ENCODE measurements around the gene CACNB4. TPM values are rescaled to one million over a fixed set of nuclear protein-coding genes. Genes with fewer than 3 reads are reported as not detected.

CACNB4 gene
- total and polyA plus RNA-seq, 2 of the 4 experiments (the other 2 are of a cell fraction), result 0.12 to 0.36 TPM

DNA sequence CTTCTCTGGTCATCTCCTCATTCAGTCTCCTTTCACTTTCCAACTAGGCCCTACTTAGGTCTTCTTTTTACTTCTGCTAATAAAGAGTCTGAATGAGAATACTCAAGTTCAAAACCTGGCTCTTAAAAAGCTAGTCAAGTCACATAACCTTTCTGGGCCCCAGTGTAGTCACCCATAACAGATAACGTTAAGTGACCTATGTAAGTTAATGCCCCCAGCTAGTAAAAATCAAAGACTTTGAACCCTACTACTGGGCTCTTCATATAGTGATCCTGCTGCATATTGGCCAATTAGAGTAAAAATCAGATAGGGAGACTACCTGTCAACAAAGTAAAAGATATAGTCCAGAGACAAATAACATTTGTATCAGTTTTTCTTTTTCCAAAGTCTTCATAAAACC lies 288.4 kb downstream of the CACNB4 start:
- dilution Hi-C loops (cut with HindIII; ENCODE audit: low sequenced_read_pairs, unreplicated experiment) (no loop called here), intact Hi-C loops (cut with micrococcal nuclease) (no loop called here), in situ Hi-C loops (cut with MboI; ENCODE audit: low sequenced_read_pairs) (no loop called here)
- no peaks in the 10 kb centered on the region for H3K9me1 ChIP-seq (ENCODE audit: insufficient read depth, low read length)
- no peak overlapping the region for H4K5ac ChIP-seq (ENCODE audit: low read depth, low read length)
- H3K27me3 ChIP-seq (ENCODE audit: control insufficient read depth, insufficient read depth, low read length), result no peaks in the 10 kb centered on the region
- H3K79me1 ChIP-seq (ENCODE audit: low read depth in 1 of 2, low read length in 2 of 2), result peaks cover 7 to 12% of the 10 kb centered on the region in 2 experiments
- H2AK5ac ChIP-seq (ENCODE audit: low read depth, low read length), result no peak overlapping the region
- no peak overlapping the region for H3K27ac ChIP-seq (ENCODE audit: insufficient read depth, low read length)
- ChIA-PET POLR2A (ENCODE audit: unreplicated experiment) (interaction anchor here (0.7 kb wide), 1 partner anchor 189 kb away, joined by 8 read pairs; no protein-coding TSS in a partner anchor), CTCF (no interaction called here)
- H3K9ac ChIP-seq (ENCODE audit: low read depth, low read length), result no peak overlapping the region
- DNase-seq (no peak), ATAC-seq (ENCODE audit: low read depth) (no peak)
- H3K23ac ChIP-seq (ENCODE audit: low read depth, low read length), result no peak overlapping the region
- no TSS peak for BruUV-seq (replicated peaks)
- no peaks in the 10 kb centered on the region for H3K4me1 ChIP-seq (ENCODE audit: control insufficient read depth, insufficient read depth, low read length)
- H2AFZ ChIP-seq (replicated peaks; ENCODE audit: low read length, poor library complexity), result no peak overlapping the region
- TF ChIP-seq BHLHE40 (IDR thresholded peaks at IDR 0.05; ENCODE audit: low read depth, low read length) (no peak), USF2 (IDR thresholded peaks at IDR 0.05; ENCODE audit: low read depth, low read length) (no peak), NFE2L2 (IDR thresholded peaks at IDR 0.05; ENCODE audit: low read depth, low read length) (no peak), RCOR1 (IDR thresholded peaks at IDR 0.05; ENCODE audit: insufficient replicate concordance, low read length) (no peak), SMC3 (IDR thresholded peaks at IDR 0.05; ENCODE audit: low read depth, low read length) (no peak), RFX5 (IDR thresholded peaks at IDR 0.05; ENCODE audit: low read depth, low read length) (no peak), POLR2A (IDR thresholded peaks at IDR 0.05; ENCODE audit: low read depth, low read length) (no peak), MAZ (IDR thresholded peaks at IDR 0.05; ENCODE audit: borderline replicate concordance, low read depth, low read length) (no peak)
- TF ChIP-seq, protein P1, sequence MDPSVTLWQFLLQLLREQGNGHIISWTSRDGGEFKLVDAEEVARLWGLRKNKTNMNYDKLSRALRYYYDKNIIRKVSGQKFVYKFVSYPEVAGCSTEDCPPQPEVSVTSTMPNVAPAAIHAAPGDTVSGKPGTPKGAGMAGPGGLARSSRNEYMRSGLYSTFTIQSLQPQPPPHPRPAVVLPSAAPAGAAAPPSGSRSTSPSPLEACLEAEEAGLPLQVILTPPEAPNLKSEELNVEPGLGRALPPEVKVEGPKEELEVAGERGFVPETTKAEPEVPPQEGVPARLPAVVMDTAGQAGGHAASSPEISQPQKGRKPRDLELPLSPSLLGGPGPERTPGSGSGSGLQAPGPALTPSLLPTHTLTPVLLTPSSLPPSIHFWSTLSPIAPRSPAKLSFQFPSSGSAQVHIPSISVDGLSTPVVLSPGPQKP (IDR thresholded peaks at IDR 0.05; ENCODE audit: borderline replicate concordance, low read depth, low read length), result no peak
- no peak overlapping the region for H2BK120ac ChIP-seq (ENCODE audit: low read depth, low read length)
- H3K14ac ChIP-seq (replicated peaks; ENCODE audit: low read depth, low read length), result no peak overlapping the region
- H2BK5ac ChIP-seq (ENCODE audit: low read depth, low read length, poor library complexity, severe bottlenecking), result no peak overlapping the region
- no peak overlapping the region for H3K4me3 ChIP-seq (ENCODE audit: insufficient read depth, low read depth, low read length)
- no peak overlapping the region for H3K4ac ChIP-seq (ENCODE audit: low read depth, low read length)
- H2BK20ac ChIP-seq (ENCODE audit: low read depth, low read length), result no peak overlapping the region
- no peak overlapping the region for H4K91ac ChIP-seq (ENCODE audit: insufficient read depth, low read depth, low read length)
- no CpG with 5 or more reads among the region's 1 CpG for WGBS, 2 experiments (ENCODE audit: extremely low coverage in 2 of 2, insufficient read length in 1 of 2)
- no peak overlapping the region for H4K8ac ChIP-seq (ENCODE audit: low read depth in 2 of 2, low read length in 2 of 2)
- no peak overlapping the region for H3K18ac ChIP-seq (ENCODE audit: low read depth, low read length)
- no peak overlapping the region for H3K56ac ChIP-seq (ENCODE audit: extremely low read depth, insufficient read depth, low read length)
- H2BK15ac ChIP-seq (ENCODE audit: low read depth, low read length), result no peak overlapping the region
- no peaks in the 10 kb centered on the region for H3K9me3 ChIP-seq (ENCODE audit: control insufficient read depth, insufficient read depth, low read length)
- no peaks in the 10 kb centered on the region for H4K20me1 ChIP-seq (ENCODE audit: insufficient read depth, low read length)
- H2AK9ac ChIP-seq (replicated peaks; ENCODE audit: low read depth, low read length, poor library complexity), result no peak overlapping the region
- H3K36me3 ChIP-seq (ENCODE audit: control insufficient read depth, insufficient read depth, low read length), result peaks cover 9% of the 10 kb centered on the region
- H3K4me2 ChIP-seq (ENCODE audit: low read depth, low read length), result no peak overlapping the region
